Ishikawa (cell line): Measurements from ENCODE around the gene GRID1.

Experiments used
- CEBPB ChIP-seq: IDR thresholded peaks from 2 replicates; pipeline ENCODE4 v1.6.1; 2012
- CREB1 ChIP-seq: IDR thresholded peaks from 2 replicates; pipeline ENCODE4 v1.6.1; 2012; ENCODE audit warnings: low read depth
- EGR1 ChIP-seq: IDR thresholded peaks from 2 replicates; pipeline ENCODE4 v1.6.1; 2012
- EP300 ChIP-seq: IDR thresholded peaks from 2 replicates; pipeline ENCODE4 v1.6.1; 2012; ENCODE audit warnings: borderline replicate concordance
- FOXM1 ChIP-seq: IDR thresholded peaks from 2 replicates; pipeline ENCODE4 v1.6.1; 2012; ENCODE audit warnings: low read depth, borderline replicate concordance
- MAX ChIP-seq: IDR thresholded peaks from 2 replicates; pipeline ENCODE4 v1.6.1; 2012
- NFIC ChIP-seq: IDR thresholded peaks from 2 replicates; pipeline ENCODE4 v1.6.1; 2012
- RAD21 ChIP-seq: IDR thresholded peaks from 2 replicates; pipeline ENCODE4 v1.6.1; 2012; ENCODE audit warnings: low read depth
- REST ChIP-seq: IDR thresholded peaks from 2 replicates; pipeline ENCODE4 v1.6.1; 2012; ENCODE audit warnings: low read depth, mild to moderate bottlenecking
- TAF1 ChIP-seq: IDR thresholded peaks from 2 replicates; pipeline ENCODE4 v1.6.1; 2012; ENCODE audit warnings: low read depth, mild to moderate bottlenecking
- TCF12 ChIP-seq: IDR thresholded peaks from 2 replicates; pipeline ENCODE4 v1.6.1; 2012; ENCODE audit warnings: low read depth
- TEAD4 ChIP-seq: IDR thresholded peaks from 2 replicates; pipeline ENCODE4 v1.6.1; 2012
- USF1 ChIP-seq: IDR thresholded peaks from 2 replicates; pipeline ENCODE4 v1.6.1; 2012
- YY1 ChIP-seq: IDR thresholded peaks from 2 replicates; pipeline ENCODE4 v1.6.1; 2012; ENCODE audit warnings: low read depth
- ZBTB7A ChIP-seq: IDR thresholded peaks from 2 replicates; pipeline ENCODE4 v1.6.1; 2012; ENCODE audit warnings: low read depth

GRID1 gene

GRCh38 chr10:85959239-85959638 lies 407.4 kb downstream of the GRID1 start:
- TF ChIP-seq ZBTB7A: no peak
- TF ChIP-seq NFIC: no peak
- TF ChIP-seq TCF12: no peak
- no peak for TF ChIP-seq CEBPB
- TF ChIP-seq EP300: no peak
- TF ChIP-seq MAX: no peak
- no peak for TF ChIP-seq FOXM1
- no peak for TF ChIP-seq USF1
- no peak for TF ChIP-seq EGR1
- no peak for TF ChIP-seq REST
- no peak for TF ChIP-seq YY1
- TF ChIP-seq TEAD4: no peak

GRCh38 chr10:85950921-85951320 lies 415.7 kb downstream of the GRID1 start:
- TF ChIP-seq ZBTB7A (no peak), CEBPB (no peak), EGR1 (no peak), FOXM1 (no peak), TCF12 (no peak), MAX (no peak), USF1 (no peak), TAF1 (no peak), CREB1 (no peak), EP300 (no peak), YY1 (no peak), RAD21 (no peak), REST (no peak)

GRCh38 chr10:85946713-85947326 lies 419.8 kb downstream of the GRID1 start:
- no peak for TF ChIP-seq YY1
- TF ChIP-seq USF1: no peak
- no peak for TF ChIP-seq TAF1
- TF ChIP-seq MAX: no peak
- no peak for TF ChIP-seq CREB1
- TF ChIP-seq EP300: no peak
- no peak for TF ChIP-seq TEAD4
- TF ChIP-seq TCF12: no peak

- TF ChIP-seq EP300: no peak
- no peak for TF ChIP-seq CREB1
- no peak for TF ChIP-seq TEAD4
- TF ChIP-seq CEBPB: no peak
- no peak for TF ChIP-seq FOXM1
- no peak for TF ChIP-seq REST
- TF ChIP-seq NFIC: no peak
- no peak for TF ChIP-seq ZBTB7A
- TF ChIP-seq EGR1: no peak
- TF ChIP-seq MAX: no peak
- TF ChIP-seq TCF12: no peak
- no peak for TF ChIP-seq RAD21
- no peak for TF ChIP-seq TAF1
- TF ChIP-seq YY1: no peak
These were observed 430.4 kb downstream of the GRID1 start for GRCh38 chr10:85936161-85936560.
